Mesothelial cell of epicardium (in vitro differentiated cells): ENCODE data around the gene ATP5IF1. TPM values are rescaled to one million over a fixed set of nuclear protein-coding genes. Genes with fewer than 3 reads are reported as not detected.

ENCODE experiments used
- DNase-seq, 2 experiments: peaks; one replicate each; pipeline ENCODE4 v3.0.0; 2021; ENCODE audit warnings: low spot score in 2 of 2; ENCODE audit not compliant: unreplicated experiment in 2 of 2
- H3K27ac Mint-ChIP-seq: 2 replicates; pipeline ENCODE4 v1.8.0; 2021; ENCODE audit warnings: mixed read lengths
- H3K27me3 Mint-ChIP-seq: 2 replicates; pipeline ENCODE4 v1.8.0; 2021; ENCODE audit warnings: low read depth, mixed read lengths
- H3K36me3 Mint-ChIP-seq: 2 replicates; pipeline ENCODE4 v1.8.0; 2021; ENCODE audit warnings: mixed read lengths
- H3K4me1 Mint-ChIP-seq: 2 replicates; pipeline ENCODE4 v1.8.0; 2021; ENCODE audit warnings: mixed read lengths
- H3K4me3 Mint-ChIP-seq: 2 replicates; pipeline ENCODE4 v1.8.0; 2021; ENCODE audit warnings: mild to moderate bottlenecking, moderate library complexity, mixed read lengths
- H3K9me3 Mint-ChIP-seq: 2 replicates; pipeline ENCODE4 v1.8.0; 2021; ENCODE audit warnings: mixed read lengths
- CTCF ChIP-seq: fragments of 200-600 bp; sonication (generic); IDR thresholded peaks from one replicate; pipeline ENCODE4 v1.5.0; 2021; ENCODE audit warnings: antibody characterized with exemption; ENCODE audit not compliant: unreplicated experiment
- total RNA-seq: library from RNA; stranded (reverse); gene quantifications from 3 replicates; pipeline ENCODE4 v1.2.1, GENCODE V29; 2021

ATP5IF1 gene
- total RNA-seq, 1 donor from 2014 or later: 125 TPM

GRCh38 chr1:28232558-28233263 lies 3.2 kb upstream of the ATP5IF1 start, which contains the start of gene DNAJC8:
Gene DNAJC8, minus strand, starts transcription at chr1:28233029. Its CDS starts 31 bp downstream, at chr1:28232998.
- Mint-ChIP-seq H3K9me3 (no peaks in the 10 kb centered on the region), H3K27ac (peak within 1 kb of the TSS; percentile 100)
- no peak for TF ChIP-seq CTCF

GRCh38 chr1:28233264-28233606 lies 2.7 kb upstream of the ATP5IF1 start:
- H3K9me3 Mint-ChIP-seq: no peaks in the 10 kb centered on the region
- peaks cover 9% of the 10 kb centered on the region for H3K4me1 Mint-ChIP-seq
- TF ChIP-seq CTCF: no peak
- no peaks in the 10 kb centered on the region for H3K27me3 Mint-ChIP-seq
- peaks cover 5% of the 10 kb centered on the region for H3K36me3 Mint-ChIP-seq
- no peak for DNase-seq
- peak overlapping the region; percentile 48 for H3K4me3 Mint-ChIP-seq
- H3K27ac Mint-ChIP-seq: peak overlapping the region; percentile 25

More at GRCh38 chr1:28232558-28233263, 3.2 kb upstream of the ATP5IF1 start, which contains the start of gene DNAJC8:
- H3K4me3 Mint-ChIP-seq: peak within 1 kb of the TSS; percentile 99
- peaks cover 5% of the 10 kb centered on the region for H3K36me3 Mint-ChIP-seq
- H3K27me3 Mint-ChIP-seq: no peaks in the 10 kb centered on the region
- H3K4me1 Mint-ChIP-seq: peaks cover 9% of the 10 kb centered on the region
- peak; percentile 93 to 94 for DNase-seq

GRCh38 chr1:28236656-28237322 lies 865 bp downstream of the ATP5IF1 start:
- Mint-ChIP-seq H3K27ac (no peak overlapping the region), H3K4me3 (no peak overlapping the region), H3K27me3 (no peaks in the 10 kb centered on the region), H3K36me3 (no peaks in the 10 kb centered on the region), H3K9me3 (no peaks in the 10 kb centered on the region), H3K4me1 (peaks cover 15% of the 10 kb centered on the region)
- DNase-seq: no peak
- TF ChIP-seq CTCF: no peak

GRCh38 chr1:28239004-28239403 lies 3.1 kb downstream of the ATP5IF1 start:
- Mint-ChIP-seq H3K9me3 (no peaks in the 10 kb centered on the region), H3K36me3 (no peaks in the 10 kb centered on the region), H3K27me3 (no peaks in the 10 kb centered on the region), H3K4me3 (no peak overlapping the region), H3K4me1 (peaks cover 10% of the 10 kb centered on the region), H3K27ac (peak overlapping the region; percentile 58)
- no peak for TF ChIP-seq CTCF
- no peak for DNase-seq

- Mint-ChIP-seq H3K27me3 (no peaks in the 10 kb centered on the region), H3K27ac (no peak overlapping the region), H3K4me1 (peaks cover 11% of the 10 kb centered on the region), H3K36me3 (no peaks in the 10 kb centered on the region), H3K9me3 (no peaks in the 10 kb centered on the region), H3K4me3 (no peak overlapping the region)
- no peak for TF ChIP-seq CTCF
- no peak for DNase-seq
These were observed 4.1 kb downstream of the ATP5IF1 start for GRCh38 chr1:28240024-28240423.
